ENCODE measurements around the gene DCUN1D3.
A peak's percentile ranks its signal among the peaks of the same experiment; 100 is the strongest.

DCUN1D3 gene

DNA sequence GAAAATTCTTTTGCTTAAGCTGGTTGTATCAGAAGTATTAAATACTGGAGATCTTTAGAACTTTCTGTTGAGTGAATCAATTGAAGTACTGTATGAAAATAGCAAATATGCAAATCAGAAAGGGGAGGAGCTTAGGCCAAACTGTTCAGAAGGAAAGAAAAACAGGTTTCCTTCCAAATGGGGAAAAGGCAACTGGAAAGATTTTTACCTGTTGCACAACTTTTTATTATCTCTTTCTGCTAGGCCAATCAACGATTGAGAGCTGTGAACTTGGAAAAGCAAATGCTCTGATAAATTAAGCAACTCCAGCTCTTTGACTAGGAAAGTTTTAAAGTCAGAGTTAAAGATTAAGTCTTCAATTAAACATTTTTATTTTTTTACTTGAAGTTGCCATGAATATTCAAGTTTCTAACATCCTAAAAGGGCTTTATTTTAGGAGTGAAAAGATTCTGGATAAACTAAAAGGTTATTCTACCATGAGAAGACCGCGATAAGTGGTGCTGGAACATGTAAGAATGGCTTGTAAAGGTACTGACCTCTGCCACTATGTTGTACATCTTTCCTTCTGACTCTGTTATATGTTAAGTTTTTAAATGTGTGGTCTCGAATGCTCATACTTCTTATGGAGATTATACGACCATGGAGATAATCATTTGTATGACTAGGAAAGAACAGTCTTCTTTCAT, 16.5 kb downstream of the DCUN1D3 start:
- Histone ChIP-seq H3K27ac (ENCODE audit: low read length) (no peak overlapping the region), H3K27me3 (ENCODE audit: low read depth, low read length) (no peaks in the 10 kb centered on the region), H3K4me1 (ENCODE audit: control insufficient read depth in 1 of 2, insufficient read depth in 2 of 2, low read length in 2 of 2) (peaks cover 4 to 35% of the 10 kb centered on the region in 2 donors), H3K4me3 (ENCODE audit: low read depth in 1 of 2, low read length in 2 of 2) (no peak overlapping the region), H3K9me3 (ENCODE audit: control insufficient read depth in 1 of 2, low read length in 2 of 2) (no peaks in the 10 kb centered on the region), H3K36me3 (ENCODE audit: control insufficient read depth in 1 of 2, insufficient read depth in 2 of 2, low read length in 2 of 2) (no peaks in the 10 kb centered on the region)

DNA sequence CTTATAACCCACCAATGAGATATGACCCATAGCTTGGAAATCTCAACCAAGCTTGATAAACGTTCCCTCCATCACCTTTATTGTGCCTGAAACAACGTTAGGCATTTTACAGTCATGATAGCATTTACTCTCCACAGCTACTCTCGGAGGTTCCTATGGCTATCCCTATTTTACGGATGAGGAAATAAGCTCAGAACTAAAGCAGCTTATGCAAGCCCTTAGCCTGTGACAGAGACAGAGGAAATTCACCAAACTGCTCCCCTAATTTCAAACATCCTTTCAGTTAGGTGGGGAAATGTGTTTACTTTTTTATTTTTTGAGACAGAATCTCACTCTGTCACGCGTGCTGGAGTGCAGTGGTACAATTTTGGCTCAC, 18.7 kb downstream of the DCUN1D3 start:
- Histone ChIP-seq H3K27ac (ENCODE audit: low read length) (no peak overlapping the region), H3K27me3 (ENCODE audit: low read depth, low read length) (no peaks in the 10 kb centered on the region), H3K9me3 (ENCODE audit: control insufficient read depth in 1 of 2, low read length in 2 of 2) (no peaks in the 10 kb centered on the region), H3K4me1 (ENCODE audit: control insufficient read depth in 1 of 2, insufficient read depth in 2 of 2, low read length in 2 of 2) (peaks cover 4 to 36% of the 10 kb centered on the region in 2 donors), H3K4me3 (ENCODE audit: low read depth in 1 of 2, low read length in 2 of 2) (no peak overlapping the region), H3K36me3 (ENCODE audit: control insufficient read depth in 1 of 2, insufficient read depth in 2 of 2, low read length in 2 of 2) (no peaks in the 10 kb centered on the region)

DNA sequence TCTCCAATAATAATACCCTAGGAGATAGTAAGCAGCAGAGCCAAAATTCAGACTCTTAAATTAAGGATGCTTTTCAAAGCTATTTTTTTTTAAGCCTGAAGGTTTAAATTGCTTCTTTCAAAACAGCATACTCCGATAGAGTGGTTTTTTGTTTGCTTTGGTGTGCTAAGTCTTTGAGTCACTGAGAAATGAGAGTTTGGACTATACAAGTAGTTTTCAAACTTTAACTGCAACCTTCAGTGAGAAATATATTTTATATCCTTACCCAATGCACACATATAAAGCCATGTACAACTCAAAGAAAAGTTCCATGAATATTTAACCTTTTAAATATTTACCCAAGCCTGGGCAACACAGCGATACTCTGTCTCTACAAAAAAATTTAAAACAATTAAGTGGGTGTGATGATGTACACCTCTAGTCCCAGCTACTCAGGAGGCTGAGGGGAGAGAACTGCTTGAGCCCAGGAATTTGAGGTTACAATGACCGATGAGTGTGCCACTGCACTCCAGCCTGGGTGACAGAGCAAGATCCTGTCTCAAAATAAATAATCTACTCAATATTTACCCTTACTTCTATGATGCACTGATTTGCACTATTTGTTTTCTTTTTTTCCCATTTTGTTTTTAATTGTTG, 19.2 kb downstream of the DCUN1D3 start:
- no peak overlapping the region for H3K27ac ChIP-seq (ENCODE audit: low read length)
- no peaks in the 10 kb centered on the region for H3K9me3 ChIP-seq (ENCODE audit: control insufficient read depth in 1 of 2, low read length in 2 of 2)
- H3K4me3 ChIP-seq (ENCODE audit: low read depth in 1 of 2, low read length in 2 of 2) = no peak overlapping the region
- no peaks in the 10 kb centered on the region for H3K27me3 ChIP-seq (ENCODE audit: low read depth, low read length)
- H3K36me3 ChIP-seq (ENCODE audit: control insufficient read depth in 1 of 2, insufficient read depth in 2 of 2, low read length in 2 of 2) = no peaks in the 10 kb centered on the region
- peaks cover 4 to 36% of the 10 kb centered on the region in 2 donors for H3K4me1 ChIP-seq (ENCODE audit: control insufficient read depth in 1 of 2, insufficient read depth in 2 of 2, low read length in 2 of 2)

DNA sequence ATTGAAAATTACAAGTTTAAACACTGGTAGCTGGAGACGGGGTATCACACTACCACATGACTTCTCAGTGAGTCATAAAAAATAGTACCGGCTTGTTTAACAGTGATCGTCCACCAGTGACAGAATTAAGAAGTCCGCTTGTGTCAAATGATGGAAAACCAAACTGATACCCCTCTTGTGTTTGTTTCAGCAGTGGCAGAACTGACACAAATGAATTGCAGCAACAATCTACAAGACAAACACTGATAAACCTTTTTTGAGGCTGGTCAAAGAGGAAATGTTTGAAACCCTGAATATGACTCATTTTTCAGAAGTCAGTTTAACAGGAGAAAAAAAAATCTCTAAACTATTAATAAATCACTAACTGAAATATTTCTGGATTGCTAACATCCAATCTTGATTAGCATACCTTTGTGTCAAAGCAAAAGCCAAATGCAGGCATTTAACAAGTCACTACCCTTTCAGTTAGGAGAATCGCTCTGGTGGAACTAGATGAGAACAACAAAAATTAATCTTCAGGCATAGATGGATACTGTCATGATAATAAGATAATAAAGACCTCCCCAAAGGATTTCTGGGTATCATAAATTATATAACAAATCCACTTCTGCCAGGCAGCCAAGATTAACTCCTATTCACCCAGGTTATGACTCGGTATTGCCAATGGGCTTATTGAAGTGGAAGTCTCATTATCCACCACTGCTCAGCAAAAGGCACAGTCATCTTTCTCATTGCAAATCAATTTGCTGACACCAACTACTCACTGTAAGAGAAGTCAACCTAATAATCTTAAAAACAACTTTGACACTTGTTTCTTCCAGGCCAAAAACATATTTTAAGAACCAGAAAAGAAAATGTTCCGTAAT, 20.8 kb downstream of the DCUN1D3 start:
- H3K36me3 ChIP-seq (ENCODE audit: control insufficient read depth in 1 of 2, insufficient read depth in 2 of 2, low read length in 2 of 2) = no peaks in the 10 kb centered on the region
- no peaks in the 10 kb centered on the region for H3K27me3 ChIP-seq (ENCODE audit: low read depth, low read length)
- H3K4me1 ChIP-seq (ENCODE audit: control insufficient read depth in 1 of 2, insufficient read depth in 2 of 2, low read length in 2 of 2) = peaks cover 4 to 43% of the 10 kb centered on the region in 2 donors
- no peaks in the 10 kb centered on the region for H3K9me3 ChIP-seq (ENCODE audit: control insufficient read depth in 1 of 2, low read length in 2 of 2)
- no peak overlapping the region for H3K4me3 ChIP-seq (ENCODE audit: low read depth in 1 of 2, low read length in 2 of 2)
- peak overlapping the region; percentile 25 for H3K27ac ChIP-seq (ENCODE audit: low read length)

DNA sequence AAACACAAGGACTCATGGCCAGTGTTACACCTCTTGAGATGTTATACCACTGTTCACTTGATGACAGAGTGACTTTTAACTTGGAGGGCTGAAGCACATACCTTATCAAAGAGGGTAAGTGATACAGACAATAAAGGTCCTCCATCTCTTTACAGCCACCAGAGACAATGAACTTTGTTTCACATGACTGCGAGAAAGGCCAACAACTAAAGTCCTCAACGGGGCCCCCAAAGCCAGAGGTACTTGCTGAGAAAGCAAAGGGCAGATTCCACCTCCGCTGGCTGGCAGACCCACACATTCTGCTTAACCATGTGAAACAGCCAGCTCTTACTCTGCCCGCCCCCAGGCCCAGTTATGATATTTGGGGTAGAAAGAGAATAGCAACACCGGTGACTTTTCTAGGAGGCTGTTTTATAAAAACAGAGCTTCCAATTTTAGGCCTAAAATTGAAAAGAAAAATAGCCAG, 21.4 kb downstream of the DCUN1D3 start:
- H3K27me3 ChIP-seq (ENCODE audit: low read depth, low read length) = no peaks in the 10 kb centered on the region
- no peaks in the 10 kb centered on the region for H3K36me3 ChIP-seq (ENCODE audit: control insufficient read depth in 1 of 2, insufficient read depth in 2 of 2, low read length in 2 of 2)
- no peaks in the 10 kb centered on the region for H3K9me3 ChIP-seq (ENCODE audit: control insufficient read depth in 1 of 2, low read length in 2 of 2)
- H3K4me1 ChIP-seq (ENCODE audit: control insufficient read depth in 1 of 2, insufficient read depth in 2 of 2, low read length in 2 of 2) = peaks cover 4 to 36% of the 10 kb centered on the region in 2 donors
- no peak overlapping the region for H3K27ac ChIP-seq (ENCODE audit: low read length)
- no peak overlapping the region for H3K4me3 ChIP-seq (ENCODE audit: low read depth in 1 of 2, low read length in 2 of 2)

DNA sequence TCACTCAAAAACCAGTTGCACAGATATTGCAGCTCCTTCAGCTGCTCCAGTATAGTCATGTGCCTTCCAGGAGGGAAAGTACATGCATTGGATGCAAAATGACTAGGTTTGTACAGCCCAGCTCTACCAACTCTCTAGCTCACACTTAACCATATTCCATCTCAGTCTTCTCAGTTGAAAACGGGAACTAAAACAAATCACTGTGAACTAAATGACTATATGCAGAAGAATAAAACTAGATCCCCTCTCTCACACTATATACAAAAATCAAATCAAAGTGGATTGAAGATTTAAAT, 24.9 kb downstream of the DCUN1D3 start:
- H3K4me1 ChIP-seq (ENCODE audit: control insufficient read depth in 1 of 2, insufficient read depth in 2 of 2, low read length in 2 of 2) = peaks cover 9 to 49% of the 10 kb centered on the region in 2 donors
- no peaks in the 10 kb centered on the region for H3K9me3 ChIP-seq (ENCODE audit: control insufficient read depth in 1 of 2, low read length in 2 of 2)
- H3K27me3 ChIP-seq (ENCODE audit: low read depth, low read length) = no peaks in the 10 kb centered on the region
- no peak overlapping the region for H3K4me3 ChIP-seq (ENCODE audit: low read depth in 1 of 2, low read length in 2 of 2)
- H3K36me3 ChIP-seq (ENCODE audit: control insufficient read depth in 1 of 2, insufficient read depth in 2 of 2, low read length in 2 of 2) = no peaks in the 10 kb centered on the region
- H3K27ac ChIP-seq (ENCODE audit: low read length) = no peak overlapping the region

DNA sequence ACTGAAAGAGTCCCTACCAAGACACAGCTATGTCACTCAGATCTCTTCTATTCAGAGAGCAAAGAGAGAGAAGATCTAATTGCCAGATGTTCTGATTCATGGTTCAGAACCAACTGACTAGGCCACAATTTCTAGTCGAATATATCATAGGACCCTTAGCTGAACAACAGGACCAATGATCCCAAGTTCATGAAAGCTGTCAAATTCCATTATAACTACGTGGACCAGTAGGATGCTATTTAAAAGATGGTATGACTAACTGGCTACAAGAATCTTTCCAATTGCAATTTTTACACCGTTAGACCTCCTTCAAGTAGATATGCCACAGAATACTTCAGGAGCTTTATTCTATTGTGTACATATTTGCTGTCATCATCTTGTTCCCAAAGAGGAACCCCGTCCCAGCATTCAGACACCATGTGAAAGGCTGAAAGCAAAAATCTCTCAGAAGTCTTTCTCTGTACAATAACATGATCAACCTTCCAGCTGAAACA, 26.0 kb downstream of the DCUN1D3 start:
- Histone ChIP-seq H3K27me3 (ENCODE audit: low read depth, low read length) (no peaks in the 10 kb centered on the region), H3K27ac (ENCODE audit: low read length) (no peak overlapping the region), H3K36me3 (ENCODE audit: control insufficient read depth in 1 of 2, insufficient read depth in 2 of 2, low read length in 2 of 2) (no peaks in the 10 kb centered on the region), H3K4me1 (ENCODE audit: control insufficient read depth in 1 of 2, insufficient read depth in 2 of 2, low read length in 2 of 2) (peaks cover 14 to 48% of the 10 kb centered on the region in 2 donors), H3K9me3 (ENCODE audit: control insufficient read depth in 1 of 2, low read length in 2 of 2) (no peaks in the 10 kb centered on the region), H3K4me3 (ENCODE audit: low read depth in 1 of 2, low read length in 2 of 2) (no peak overlapping the region)

DNA sequence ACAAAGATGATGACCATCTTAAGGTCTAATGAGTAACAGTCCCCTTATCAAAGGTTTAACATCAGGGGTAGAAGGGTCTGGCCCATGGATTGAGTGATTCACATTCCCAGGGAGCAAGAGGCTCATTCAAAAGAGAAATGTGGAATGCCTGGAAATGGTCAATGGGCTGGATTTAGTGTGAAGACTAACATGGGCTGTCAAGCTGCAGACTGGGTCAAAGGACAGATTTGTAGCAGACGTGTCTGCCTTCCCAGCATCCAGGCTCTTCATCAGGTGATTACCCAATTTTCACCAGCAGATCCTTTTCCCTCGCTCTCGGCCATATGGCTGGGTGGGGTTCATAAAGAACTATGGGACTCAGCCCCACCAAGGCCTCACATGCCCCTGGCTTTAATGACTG, 26.8 kb downstream of the DCUN1D3 start:
- Histone ChIP-seq H3K4me1 (ENCODE audit: control insufficient read depth in 1 of 2, insufficient read depth in 2 of 2, low read length in 2 of 2) (peaks cover 21 to 50% of the 10 kb centered on the region in 2 donors), H3K27ac (ENCODE audit: low read length) (no peak overlapping the region), H3K36me3 (ENCODE audit: control insufficient read depth in 1 of 2, insufficient read depth in 2 of 2, low read length in 2 of 2) (no peaks in the 10 kb centered on the region), H3K9me3 (ENCODE audit: control insufficient read depth in 1 of 2, low read length in 2 of 2) (no peaks in the 10 kb centered on the region), H3K27me3 (ENCODE audit: low read depth, low read length) (no peaks in the 10 kb centered on the region), H3K4me3 (ENCODE audit: low read depth in 1 of 2, low read length in 2 of 2) (no peak overlapping the region)

DNA sequence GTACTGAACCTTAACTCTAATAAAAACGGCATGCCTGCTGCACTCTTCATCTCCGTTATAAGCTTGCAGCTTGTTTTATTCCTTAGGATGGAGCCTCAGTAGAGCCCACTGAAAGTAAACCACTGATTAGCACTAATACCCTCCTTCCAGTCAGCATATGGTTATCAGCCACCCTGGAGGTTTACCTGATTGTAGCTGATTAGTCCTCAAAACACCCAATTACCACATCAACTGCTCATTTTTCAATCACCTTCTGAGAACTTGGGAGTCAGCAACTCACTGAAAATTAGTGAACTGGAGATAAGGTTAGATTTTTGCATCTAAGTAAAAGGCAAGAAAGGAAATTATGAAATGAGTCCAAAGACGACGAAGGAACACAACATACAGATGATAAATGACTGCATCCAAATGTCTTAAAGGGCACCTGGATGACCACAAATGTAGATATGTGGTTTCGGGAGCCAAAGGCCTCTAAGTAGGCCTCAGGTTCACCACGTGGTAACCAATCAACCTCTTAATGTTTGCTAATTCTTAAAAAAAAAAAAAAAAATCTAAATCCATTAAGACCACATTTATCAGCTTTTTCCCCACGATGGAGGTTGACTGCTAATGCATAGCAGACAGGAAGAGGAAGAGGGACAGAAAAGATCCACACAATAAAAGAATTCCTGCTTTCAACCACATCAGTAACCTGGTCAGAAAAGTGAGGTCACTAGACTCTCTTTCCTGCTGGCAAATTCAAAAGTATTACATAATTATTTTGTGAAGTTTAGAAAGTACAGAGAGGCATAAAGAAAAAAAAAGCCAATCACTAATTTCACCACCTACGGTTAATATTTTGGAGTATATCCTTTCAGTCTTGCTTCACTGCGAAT, 28.0 kb downstream of the DCUN1D3 start:
- peaks cover 31 to 62% of the 10 kb centered on the region in 2 donors for H3K4me1 ChIP-seq (ENCODE audit: control insufficient read depth in 1 of 2, insufficient read depth in 2 of 2, low read length in 2 of 2)

DNA sequence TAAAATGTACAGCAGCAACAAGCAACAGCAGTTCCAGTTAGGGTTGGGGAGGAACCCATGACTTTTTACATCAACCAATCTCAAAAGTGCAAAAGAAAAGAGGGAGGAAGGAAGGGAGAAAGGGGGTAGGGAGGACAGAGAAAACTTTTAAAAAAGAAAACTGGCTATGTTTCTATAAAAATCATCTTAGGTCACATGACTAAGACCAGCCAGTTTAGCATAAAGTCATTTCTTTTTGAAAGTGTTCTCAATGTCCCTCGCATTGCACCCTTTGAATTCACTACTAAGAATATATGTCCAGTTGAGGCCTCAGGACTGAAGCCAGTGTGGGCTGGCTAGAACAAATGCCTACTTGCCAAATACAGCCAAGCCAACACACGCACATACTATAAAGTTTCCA, 28.9 kb downstream of the DCUN1D3 start:
- H3K27me3 ChIP-seq (ENCODE audit: low read depth, low read length) = no peaks in the 10 kb centered on the region
- H3K9me3 ChIP-seq (ENCODE audit: control insufficient read depth in 1 of 2, low read length in 2 of 2) = no peaks in the 10 kb centered on the region
- H3K36me3 ChIP-seq (ENCODE audit: control insufficient read depth in 1 of 2, insufficient read depth in 2 of 2, low read length in 2 of 2) = no peaks in the 10 kb centered on the region
- no peak overlapping the region for H3K4me3 ChIP-seq (ENCODE audit: low read depth in 1 of 2, low read length in 2 of 2)
- H3K4me1 ChIP-seq (ENCODE audit: control insufficient read depth in 1 of 2, insufficient read depth in 2 of 2, low read length in 2 of 2) = peaks cover 40 to 71% of the 10 kb centered on the region in 2 donors
- no peak overlapping the region for H3K27ac ChIP-seq (ENCODE audit: low read length)

More for the DNA sequence above, 28.0 kb downstream of the DCUN1D3 start:
- Histone ChIP-seq H3K27ac (ENCODE audit: low read length) (no peak overlapping the region), H3K27me3 (ENCODE audit: low read depth, low read length) (no peaks in the 10 kb centered on the region), H3K9me3 (ENCODE audit: control insufficient read depth in 1 of 2, low read length in 2 of 2) (no peaks in the 10 kb centered on the region), H3K36me3 (ENCODE audit: control insufficient read depth in 1 of 2, insufficient read depth in 2 of 2, low read length in 2 of 2) (no peaks in the 10 kb centered on the region), H3K4me3 (ENCODE audit: low read depth in 1 of 2, low read length in 2 of 2) (no peak overlapping the region)

Data from muscle layer of duodenum (tissue), 2 donors.